ENCODE results near the gene ADD2. TPM values are rescaled to one million over a fixed set of nuclear protein-coding genes. Genes with fewer than 3 reads are reported as not detected.

Gene ADD2
- total and polyA plus RNA-seq, 2 donors (not counting 1 experiment from before 2014, with no cell fraction given) = 15.9 to 21.7 TPM

DNA sequence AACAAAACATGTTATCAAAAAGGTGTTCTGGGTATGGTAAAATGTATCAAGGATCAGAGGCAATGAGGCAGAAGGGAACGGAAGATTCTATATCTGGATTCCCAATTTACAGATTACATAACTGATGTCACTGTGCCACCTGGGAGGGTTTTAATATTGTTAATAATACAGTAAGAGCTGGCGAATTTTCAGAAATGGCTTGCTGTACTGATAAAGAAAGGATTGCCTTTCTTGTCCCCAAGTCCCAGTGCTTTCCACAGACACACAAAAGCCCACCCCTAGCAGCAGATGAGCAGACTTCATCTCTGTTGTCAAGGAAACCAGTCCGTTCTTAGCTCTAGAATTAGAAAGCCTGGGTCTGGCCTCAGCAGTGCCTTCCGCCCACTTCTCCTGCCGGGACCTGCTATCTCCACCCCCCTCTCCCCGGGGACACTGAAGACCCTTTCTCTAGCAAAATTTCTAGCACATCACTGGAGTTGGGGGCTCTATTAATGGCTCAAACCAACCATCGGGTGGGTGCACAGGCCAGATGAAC, 34.3 kb downstream of the ADD2 start:
- intact Hi-C loops (cut with micrococcal nuclease) = no loop called here
- no peak overlapping the region for H2AFZ ChIP-seq (ENCODE audit: insufficient read depth, low read depth, low read length, poor library complexity, severe bottlenecking)
- no peak overlapping the region for H3K9ac ChIP-seq (ENCODE audit: low read length)
- H3K4me2 ChIP-seq (replicated peaks; ENCODE audit: low read depth, low read length, poor library complexity, severe bottlenecking) = no peak overlapping the region
- H3K4me3 Mint-ChIP-seq = no peak overlapping the region
- no peak overlapping the region for H3K27ac Mint-ChIP-seq
- no peaks in the 10 kb centered on the region for H3K27me3 ChIP-seq (replicated peaks in 1 of 4; ENCODE audit: control extremely low read depth in 1 of 4, control insufficient read depth in 3 of 4, insufficient read depth in 4 of 4, low read length in 3 of 4)
- peaks cover 4% of the 10 kb centered on the region for H3K27me3 Mint-ChIP-seq
- ChIA-PET POLR2A (no interaction called here), CTCF (no interaction called here)
- TF ChIP-seq, protein P1, sequence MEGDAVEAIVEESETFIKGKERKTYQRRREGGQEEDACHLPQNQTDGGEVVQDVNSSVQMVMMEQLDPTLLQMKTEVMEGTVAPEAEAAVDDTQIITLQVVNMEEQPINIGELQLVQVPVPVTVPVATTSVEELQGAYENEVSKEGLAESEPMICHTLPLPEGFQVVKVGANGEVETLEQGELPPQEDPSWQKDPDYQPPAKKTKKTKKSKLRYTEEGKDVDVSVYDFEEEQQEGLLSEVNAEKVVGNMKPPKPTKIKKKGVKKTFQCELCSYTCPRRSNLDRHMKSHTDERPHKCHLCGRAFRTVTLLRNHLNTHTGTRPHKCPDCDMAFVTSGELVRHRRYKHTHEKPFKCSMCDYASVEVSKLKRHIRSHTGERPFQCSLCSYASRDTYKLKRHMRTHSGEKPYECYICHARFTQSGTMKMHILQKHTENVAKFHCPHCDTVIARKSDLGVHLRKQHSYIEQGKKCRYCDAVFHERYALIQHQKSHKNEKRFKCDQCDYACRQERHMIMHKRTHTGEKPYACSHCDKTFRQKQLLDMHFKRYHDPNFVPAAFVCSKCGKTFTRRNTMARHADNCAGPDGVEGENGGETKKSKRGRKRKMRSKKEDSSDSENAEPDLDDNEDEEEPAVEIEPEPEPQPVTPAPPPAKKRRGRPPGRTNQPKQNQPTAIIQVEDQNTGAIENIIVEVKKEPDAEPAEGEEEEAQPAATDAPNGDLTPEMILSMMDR (IDR thresholded peaks at IDR 0.05) = no peak
- no peak for TF ChIP-seq EZH2 (IDR thresholded peaks at IDR 0.05; ENCODE audit: borderline replicate concordance, insufficient read depth, low read depth, low read length, poor library complexity, severe bottlenecking)
- no peaks in the 10 kb centered on the region for H3K9me3 Mint-ChIP-seq (ENCODE audit: insufficient read depth)
- no peaks in the 10 kb centered on the region for H3K36me3 ChIP-seq (replicated peaks in 1 of 2; ENCODE audit: control extremely low read depth in 1 of 2, control insufficient read depth in 1 of 2, extremely low read depth in 1 of 2, insufficient read depth in 2 of 2, low read length in 1 of 2)
- DNase-seq = no peak
- peaks cover 52% of the 10 kb centered on the region for H4K20me1 ChIP-seq (ENCODE audit: control insufficient read depth, insufficient read depth, low read length, poor library complexity, severe bottlenecking)
- H3K79me2 ChIP-seq (ENCODE audit: control insufficient read depth, insufficient read depth, low read length) = peaks cover 52% of the 10 kb centered on the region
- H3K4me1 ChIP-seq (ENCODE audit: control insufficient read depth in 2 of 2, insufficient read depth in 2 of 2, low read length in 2 of 2) = peaks cover 13 to 15% of the 10 kb centered on the region in 2 donors
- WGBS (ENCODE audit: insufficient coverage) = 95% methylated on average over 2 of the region's 7 CpGs
- no peak overlapping the region for H3K27ac ChIP-seq (ENCODE audit: low read length in 2 of 2)
- H3K4me3 ChIP-seq (ENCODE audit: control extremely low read depth in 1 of 5, extremely low read depth in 1 of 5, insufficient read depth in 1 of 5, low read depth in 2 of 5, low read length in 4 of 5) = no peak overlapping the region
- no peak for ATAC-seq (ENCODE audit: low read depth)
- H3K9me3 ChIP-seq (ENCODE audit: control extremely low read depth in 1 of 3, control insufficient read depth in 2 of 3, insufficient read depth in 1 of 3, low read length in 2 of 3) = no peaks in the 10 kb centered on the region
- peaks cover 37% of the 10 kb centered on the region for H3K4me1 Mint-ChIP-seq

DNA sequence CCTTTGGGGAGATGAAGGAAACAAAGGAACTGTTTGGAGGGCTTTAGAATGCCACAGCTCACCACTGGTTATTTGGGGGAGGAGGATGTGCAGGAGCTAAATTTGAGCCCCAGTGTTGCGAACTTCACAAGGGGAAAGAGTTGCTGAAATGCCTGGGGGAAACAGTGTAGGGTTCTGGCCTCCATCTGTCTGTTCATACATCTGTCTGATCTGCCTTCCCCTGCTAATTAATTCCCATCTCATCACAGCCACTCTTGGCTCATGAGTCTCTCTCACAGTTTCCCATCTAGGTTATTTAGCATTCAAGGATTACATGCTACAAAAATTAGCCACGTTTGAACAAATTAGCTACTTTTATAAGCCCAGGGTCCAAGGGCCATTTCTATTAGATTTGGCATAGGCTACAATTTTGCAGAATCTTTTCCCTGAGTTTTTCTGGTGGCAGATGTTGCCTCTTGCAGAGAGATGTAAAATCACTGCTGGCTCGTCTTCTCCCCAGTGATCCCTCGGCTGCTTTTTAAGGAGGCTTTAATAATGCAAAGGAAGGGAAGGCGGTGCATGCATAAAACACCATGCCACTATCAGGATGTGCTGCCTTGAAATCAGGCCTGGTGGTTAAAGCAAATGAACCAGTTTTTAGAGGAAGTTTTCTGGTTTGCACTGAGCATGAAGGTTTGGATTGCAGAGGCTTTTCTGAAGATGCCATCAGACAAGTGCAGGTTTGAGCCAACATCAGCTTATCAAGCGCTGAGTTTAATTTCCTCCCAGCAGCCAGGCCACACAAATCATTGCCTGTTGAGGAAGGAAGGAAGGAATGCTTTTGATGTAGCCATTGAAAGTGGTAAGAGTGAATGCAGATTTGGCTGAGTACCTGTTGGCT, 35.0 kb downstream of the ADD2 start:
- CTCF ChIA-PET = no interaction called here
- H3K27ac Mint-ChIP-seq = no peak overlapping the region
- no peak overlapping the region for H3K4me3 Mint-ChIP-seq
- DNase-seq (no peak), ATAC-seq (ENCODE audit: low read depth) (no peak)
- H3K4me1 Mint-ChIP-seq = peaks cover 37% of the 10 kb centered on the region
- H4K20me1 ChIP-seq (ENCODE audit: control insufficient read depth, insufficient read depth, low read length, poor library complexity, severe bottlenecking) = peaks cover 52% of the 10 kb centered on the region
- H3K36me3 ChIP-seq (replicated peaks in 1 of 2; ENCODE audit: control extremely low read depth in 1 of 2, control insufficient read depth in 1 of 2, extremely low read depth in 1 of 2, insufficient read depth in 2 of 2, low read length in 1 of 2) = no peaks in the 10 kb centered on the region
- POLR2A ChIA-PET = no interaction called here
- WGBS (ENCODE audit: insufficient coverage) = 74% methylated on average over 4 of the region's 6 CpGs
- no peaks in the 10 kb centered on the region for H3K27me3 ChIP-seq (replicated peaks in 1 of 4; ENCODE audit: control extremely low read depth in 1 of 4, control insufficient read depth in 3 of 4, insufficient read depth in 4 of 4, low read length in 3 of 4)
- H3K9me3 ChIP-seq (ENCODE audit: control extremely low read depth in 1 of 3, control insufficient read depth in 2 of 3, insufficient read depth in 1 of 3, low read length in 2 of 3) = no peaks in the 10 kb centered on the region
- no peak overlapping the region for H2AFZ ChIP-seq (ENCODE audit: insufficient read depth, low read depth, low read length, poor library complexity, severe bottlenecking)
- H3K4me1 ChIP-seq (ENCODE audit: control insufficient read depth in 2 of 2, insufficient read depth in 2 of 2, low read length in 2 of 2) = peaks cover 13 to 15% of the 10 kb centered on the region in 2 donors
- no peak overlapping the region for H3K4me3 ChIP-seq (ENCODE audit: control extremely low read depth in 1 of 5, extremely low read depth in 1 of 5, insufficient read depth in 1 of 5, low read depth in 2 of 5, low read length in 4 of 5)
- H3K27ac ChIP-seq (ENCODE audit: low read length in 2 of 2) = no peak overlapping the region
- peaks cover 45% of the 10 kb centered on the region for H3K79me2 ChIP-seq (ENCODE audit: control insufficient read depth, insufficient read depth, low read length)
- TF ChIP-seq, protein P1 (IDR thresholded peaks at IDR 0.05) = no peak
- no peak for TF ChIP-seq EZH2 (IDR thresholded peaks at IDR 0.05; ENCODE audit: borderline replicate concordance, insufficient read depth, low read depth, low read length, poor library complexity, severe bottlenecking)
- H3K27me3 Mint-ChIP-seq = peaks cover 4% of the 10 kb centered on the region
- H3K9me3 Mint-ChIP-seq (ENCODE audit: insufficient read depth) = no peaks in the 10 kb centered on the region
- intact Hi-C loops (cut with micrococcal nuclease) = no loop called here
- H3K9ac ChIP-seq (ENCODE audit: low read length) = no peak overlapping the region
- no peak overlapping the region for H3K4me2 ChIP-seq (replicated peaks; ENCODE audit: low read depth, low read length, poor library complexity, severe bottlenecking)

Measured in B cell (primary cell).